Urinary bladder (tissue), 4 donors: ENCODE data around the gene FBXO9. TPM values are rescaled to one million over a fixed set of nuclear protein-coding genes. Genes with fewer than 3 reads are reported as not detected.

Source experiments
- DNase-seq: peaks from one replicate; pipeline ENCODE4 v3.0.0-alpha.2; 2015; ENCODE audit errors: extremely low spot score
- H3K27ac ChIP-seq: one replicate; pipeline ENCODE4 v1.5.1; 2013; ENCODE audit warnings: low read depth, mild to moderate bottlenecking, moderate library complexity
- H3K36me3 ChIP-seq: one replicate; pipeline ENCODE4 v1.6.1; 2013; ENCODE audit warnings: mild to moderate bottlenecking, moderate library complexity; ENCODE audit not compliant: insufficient read depth
- H3K4me1 ChIP-seq: one replicate; pipeline ENCODE4 v1.6.1; 2013; ENCODE audit warnings: mild to moderate bottlenecking, moderate library complexity; ENCODE audit not compliant: insufficient read depth
- H3K4me3 ChIP-seq: one replicate; pipeline ENCODE4 v1.5.1; 2013; ENCODE audit warnings: low read depth, low read length
- WGBS: extraction: QIAGEN DNeasy Blood & Tissue Kit; methylation state at CpG from one replicate; pipeline ENCODE4 v1.1.7; 2013; 5-methylcytosine and 5-hydroxymethylcytosine counted together
- polyA plus RNA-seq: library from polyadenylated mRNA; stranded (reverse); fragments of 200-250 nt; gene quantifications from one replicate; pipeline ENCODE4 v1.2.3, GENCODE V29; 2013
- total RNA-seq: library from RNA; depleted of rRNA; stranded (reverse); fragments of >200 nt; gene quantifications from one replicate; pipeline ENCODE4 v1.2.3, GENCODE V29; 2014
- donor health status: healthy with polysubstance abuse.
- donor health status: healthy.

Gene FBXO9
- total RNA-seq = 73.2 TPM
- polyA plus RNA-seq = 88.3 TPM

- Histone ChIP-seq H3K27ac (peak within 1 kb of the TSS; percentile 84), H3K36me3 (no peaks in the 10 kb centered on the region), H3K4me1 (peaks cover 1% of the 10 kb centered on the region), H3K4me3 (peak within 1 kb of the TSS; percentile 98)
- DNase-seq = no peak
- under 1% methylated on average over 78 of the region's 78 CpGs for WGBS
Observed at GRCh38 chr6:53065266-53066076, at the start of gene FBXO9. Gene FBXO9 (plus strand): TSS chr6:53065404. CDS start chr6:53065790, 386 bp downstream.

GRCh38 chr6:53015486-53015885 lies 49.7 kb upstream of the FBXO9 start:
- WGBS = 89% methylated on average over 1 of the region's 1 CpG
- no peak for DNase-seq
- Histone ChIP-seq H3K36me3 (peaks cover 9% of the 10 kb centered on the region), H3K4me3 (no peak overlapping the region), H3K4me1 (peaks cover 1% of the 10 kb centered on the region), H3K27ac (no peak overlapping the region)

DNA sequence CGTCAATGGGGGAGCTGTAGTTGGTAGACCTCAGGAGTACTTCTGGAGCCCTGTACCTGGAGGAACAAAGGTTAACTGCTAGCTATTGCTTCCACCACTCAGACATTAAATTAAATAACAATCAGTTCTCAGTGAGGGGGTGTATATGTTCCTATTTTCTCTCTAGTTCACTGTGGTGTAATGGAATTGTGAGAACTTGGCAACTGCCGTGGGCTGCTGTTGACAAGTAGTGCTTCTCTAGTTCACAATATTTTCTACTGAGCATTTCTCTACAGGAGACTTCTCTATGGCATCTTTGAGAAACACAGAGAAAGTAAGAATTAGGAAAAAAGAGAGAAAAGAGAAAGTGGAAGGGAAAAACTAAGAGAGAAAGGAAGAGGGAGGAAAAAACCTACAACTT lies 46.8 kb upstream of the FBXO9 start:
- no peak for DNase-seq
- Histone ChIP-seq H3K27ac (no peak overlapping the region), H3K4me3 (no peak overlapping the region), H3K4me1 (no peaks in the 10 kb centered on the region), H3K36me3 (peaks cover 3% of the 10 kb centered on the region)
- 94% methylated on average over 2 of the region's 2 CpGs for WGBS

- Histone ChIP-seq H3K4me3 (no peak overlapping the region), H3K36me3 (peaks cover 3% of the 10 kb centered on the region), H3K27ac (no peak overlapping the region), H3K4me1 (no peaks in the 10 kb centered on the region)
- no peak for DNase-seq
- WGBS = 67% methylated on average over 3 of the region's 3 CpGs
Observed at GRCh38 chr6:53020005-53020744, 45.0 kb upstream of the FBXO9 start.

GRCh38 chr6:53023323-53023722 lies 41.9 kb upstream of the FBXO9 start:
- Histone ChIP-seq H3K36me3 (peaks cover 6% of the 10 kb centered on the region), H3K4me3 (no peak overlapping the region), H3K4me1 (no peaks in the 10 kb centered on the region), H3K27ac (no peak overlapping the region)
- DNase-seq = no peak
- 94% methylated on average over 1 of the region's 1 CpG for WGBS

GRCh38 chr6:53026526-53026925 lies 38.7 kb upstream of the FBXO9 start:
- Histone ChIP-seq H3K4me3 (no peak overlapping the region), H3K4me1 (no peaks in the 10 kb centered on the region), H3K27ac (no peak overlapping the region), H3K36me3 (peaks cover 13% of the 10 kb centered on the region)
- 86% methylated on average over 3 of the region's 3 CpGs for WGBS
- no peak for DNase-seq

DNA sequence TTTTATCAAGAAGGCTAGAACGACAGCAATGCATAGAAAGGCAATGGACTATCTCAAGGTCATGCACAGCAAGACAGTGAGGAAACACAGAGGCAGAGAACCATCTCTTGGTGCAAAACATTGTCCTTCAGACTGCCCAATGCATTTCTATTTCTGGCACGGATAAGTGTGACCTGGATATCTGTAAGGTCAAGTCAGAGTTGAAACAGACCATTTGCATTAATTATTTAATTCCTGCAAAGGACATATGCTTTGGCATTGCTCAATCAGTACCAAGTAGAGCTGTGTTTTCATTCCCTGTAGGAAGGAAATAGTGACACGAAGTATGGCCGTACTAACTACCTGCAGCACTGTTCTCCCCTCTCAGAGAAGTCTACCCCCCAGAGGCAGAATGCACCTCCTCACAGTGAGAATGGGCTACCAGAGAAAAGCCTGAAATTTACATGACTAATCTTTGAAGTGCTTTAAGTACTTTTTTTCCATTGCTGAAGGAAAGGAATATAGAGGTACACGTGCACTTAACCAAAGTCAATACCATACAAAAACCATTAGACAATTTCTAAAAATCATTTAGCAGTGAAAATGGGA lies 38.0 kb upstream of the FBXO9 start:
- DNase-seq = no peak
- Histone ChIP-seq H3K4me3 (no peak overlapping the region), H3K27ac (no peak overlapping the region), H3K36me3 (peaks cover 14% of the 10 kb centered on the region), H3K4me1 (no peaks in the 10 kb centered on the region)
- WGBS = 84% methylated on average over 5 of the region's 5 CpGs

GRCh38 chr6:53028467-53028866 lies 36.7 kb upstream of the FBXO9 start:
- 91% methylated on average over 1 of the region's 1 CpG for WGBS
- peaks cover 14% of the 10 kb centered on the region for H3K36me3 ChIP-seq
- no peak overlapping the region for H3K27ac ChIP-seq
- no peak overlapping the region for H3K4me3 ChIP-seq
- H3K4me1 ChIP-seq = no peaks in the 10 kb centered on the region
- DNase-seq = no peak

GRCh38 chr6:53029257-53029656 lies 35.9 kb upstream of the FBXO9 start:
- Histone ChIP-seq H3K27ac (no peak overlapping the region), H3K36me3 (peaks cover 14% of the 10 kb centered on the region), H3K4me3 (no peak overlapping the region), H3K4me1 (no peaks in the 10 kb centered on the region)
- DNase-seq = no peak

GRCh38 chr6:53029761-53030160 lies 35.4 kb upstream of the FBXO9 start:
- H3K36me3 ChIP-seq = peaks cover 14% of the 10 kb centered on the region

DNA sequence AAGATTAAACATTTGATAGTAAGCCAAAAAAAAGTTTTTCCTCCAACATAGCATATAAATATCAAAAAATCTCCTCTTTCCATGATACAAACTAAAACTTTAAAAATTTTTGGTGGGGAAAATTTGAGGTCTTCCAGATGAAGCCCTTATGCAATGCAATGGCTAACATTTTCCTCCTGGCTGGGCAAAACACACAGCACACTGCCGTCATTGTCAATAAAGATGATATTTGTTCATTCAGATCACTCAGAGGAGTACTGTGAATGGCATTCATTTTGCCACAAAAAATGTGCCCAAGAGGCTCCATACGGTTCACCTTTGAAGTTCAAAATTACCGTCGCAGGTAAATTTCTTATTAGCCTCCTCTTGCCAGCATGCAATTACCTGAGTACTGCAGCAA lies 33.9 kb upstream of the FBXO9 start:
- DNase-seq = no peak
- Histone ChIP-seq H3K4me1 (no peaks in the 10 kb centered on the region), H3K27ac (no peak overlapping the region), H3K4me3 (no peak overlapping the region), H3K36me3 (peaks cover 14% of the 10 kb centered on the region)
- 92% methylated on average over 4 of the region's 4 CpGs for WGBS

More at GRCh38 chr6:53029761-53030160, 35.4 kb upstream of the FBXO9 start:
- Histone ChIP-seq H3K4me1 (no peaks in the 10 kb centered on the region), H3K4me3 (no peak overlapping the region), H3K27ac (no peak overlapping the region)
- DNase-seq = no peak
- WGBS = 88% methylated on average over 3 of the region's 3 CpGs

GRCh38 chr6:53032849-53033248 lies 32.4 kb upstream of the FBXO9 start:
- peaks cover 8% of the 10 kb centered on the region for H3K36me3 ChIP-seq
- no peaks in the 10 kb centered on the region for H3K4me1 ChIP-seq
- no peak overlapping the region for H3K4me3 ChIP-seq
- no peak overlapping the region for H3K27ac ChIP-seq
- 41% methylated on average over 4 of the region's 4 CpGs for WGBS
- DNase-seq = no peak

DNA sequence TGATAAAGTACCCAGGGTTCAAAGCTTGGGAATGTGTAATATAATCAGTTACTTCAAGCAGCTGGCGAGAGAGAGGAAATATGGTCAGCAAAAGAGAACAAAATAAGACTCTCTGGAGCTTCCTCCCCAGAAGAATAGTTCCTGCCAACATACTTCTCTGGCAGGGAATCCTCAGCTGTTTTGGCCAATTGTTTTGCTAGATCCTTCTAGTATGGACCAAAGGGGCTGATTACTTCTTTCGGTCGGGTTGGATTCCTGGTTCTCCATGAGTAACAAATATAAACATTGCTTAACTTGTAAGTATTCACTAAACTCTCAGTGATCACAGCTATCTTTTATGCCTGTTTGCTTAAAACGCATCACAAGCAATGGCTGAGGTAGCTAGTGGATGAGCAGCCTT lies 31.4 kb upstream of the FBXO9 start:
- Histone ChIP-seq H3K4me1 (no peaks in the 10 kb centered on the region), H3K4me3 (no peak overlapping the region), H3K36me3 (peaks cover 8% of the 10 kb centered on the region), H3K27ac (no peak overlapping the region)
- no peak for DNase-seq
- WGBS = 24% methylated on average over 4 of the region's 4 CpGs
